HG03135 (cell line): Measurements from ENCODE around the gene MAML2.

Source experiments
- ATAC-seq: cut with Tn5 transposase; IDR thresholded peaks from one replicate; pipeline ENCODE4 v1.9.1; 2021; ENCODE audit warnings: mild to moderate bottlenecking, moderate library complexity; ENCODE audit not compliant: unreplicated experiment

Gene MAML2

DNA sequence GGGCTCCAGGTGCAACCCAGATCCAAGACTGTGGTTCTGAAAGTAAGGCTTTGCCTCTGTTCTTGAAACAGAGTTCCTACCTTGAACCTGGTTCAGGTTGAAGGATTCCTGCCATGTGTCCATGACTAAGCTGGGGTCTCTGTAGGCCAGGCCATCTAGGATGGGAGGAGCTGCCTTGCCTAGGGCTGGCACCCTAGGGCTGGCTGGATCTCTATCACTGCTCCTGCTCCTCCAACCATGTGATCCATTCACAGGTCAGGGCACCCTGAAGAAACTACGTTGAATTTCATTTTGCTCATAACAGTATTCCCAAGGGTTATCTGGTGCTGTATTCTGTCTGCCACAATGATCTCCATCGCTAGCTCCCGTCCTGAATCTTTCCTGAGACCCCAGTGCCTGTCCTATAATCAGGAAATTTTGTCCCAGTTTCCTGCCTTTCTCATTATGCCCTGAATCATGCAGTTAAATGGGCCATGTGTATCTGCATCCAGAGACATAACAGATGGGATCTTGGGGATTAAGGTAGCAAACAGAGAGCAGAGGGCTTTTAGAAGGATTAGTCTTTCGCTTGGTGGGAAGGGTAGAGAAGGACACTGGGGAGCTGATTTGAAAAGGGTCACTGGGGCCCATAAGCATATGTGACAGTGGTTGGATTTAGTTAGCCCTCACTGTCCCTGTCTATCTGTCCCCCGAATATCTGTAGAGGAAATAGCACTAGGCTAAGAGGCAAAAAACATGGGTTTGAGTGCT is 320.9 kb downstream of the MAML2 start:
- no peak for ATAC-seq

DNA sequence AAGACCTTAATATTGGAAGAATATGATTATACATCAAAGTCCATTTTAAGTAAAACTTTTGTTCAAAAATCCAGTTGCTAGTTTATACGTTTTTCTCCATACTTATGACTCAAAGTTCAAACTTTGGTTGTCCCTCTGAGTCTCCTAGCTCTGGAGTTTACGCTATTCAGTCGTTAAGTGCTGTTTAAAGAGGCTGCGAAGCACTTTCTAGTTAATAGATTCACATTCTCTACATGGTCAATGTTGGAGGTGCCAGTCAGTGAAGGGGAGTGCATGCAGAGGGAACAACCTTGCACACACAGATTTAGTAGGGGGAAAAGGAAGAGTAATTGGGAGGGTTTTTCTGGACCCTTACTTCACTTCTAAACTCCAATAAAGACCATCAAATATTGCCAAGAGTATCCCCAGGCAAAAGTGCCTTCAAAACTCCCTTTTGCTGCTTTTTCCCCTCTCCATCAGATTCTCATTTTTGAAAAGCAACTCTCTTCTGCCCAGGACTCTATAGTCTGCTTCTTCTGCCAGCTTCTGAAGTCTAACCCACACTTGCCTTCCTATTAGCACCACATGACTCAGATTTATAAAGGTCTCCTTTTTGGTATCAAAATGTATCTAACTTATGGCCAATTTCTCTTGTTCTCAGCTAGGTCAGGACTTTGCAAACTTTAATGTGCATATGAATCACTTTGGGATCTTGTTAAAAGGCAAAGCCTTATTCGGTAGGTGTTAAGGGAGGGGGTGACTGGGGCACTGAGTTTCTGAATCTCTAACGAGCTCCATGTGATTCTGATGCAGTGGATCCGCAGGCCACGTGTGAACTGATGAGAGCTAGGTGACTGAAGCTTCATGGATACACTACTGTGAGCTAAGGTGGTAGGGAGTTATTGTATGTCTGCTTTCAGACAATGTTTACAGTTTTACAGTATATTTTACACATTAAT is 322.9 kb downstream of the MAML2 start:
- ATAC-seq, result no peak

DNA sequence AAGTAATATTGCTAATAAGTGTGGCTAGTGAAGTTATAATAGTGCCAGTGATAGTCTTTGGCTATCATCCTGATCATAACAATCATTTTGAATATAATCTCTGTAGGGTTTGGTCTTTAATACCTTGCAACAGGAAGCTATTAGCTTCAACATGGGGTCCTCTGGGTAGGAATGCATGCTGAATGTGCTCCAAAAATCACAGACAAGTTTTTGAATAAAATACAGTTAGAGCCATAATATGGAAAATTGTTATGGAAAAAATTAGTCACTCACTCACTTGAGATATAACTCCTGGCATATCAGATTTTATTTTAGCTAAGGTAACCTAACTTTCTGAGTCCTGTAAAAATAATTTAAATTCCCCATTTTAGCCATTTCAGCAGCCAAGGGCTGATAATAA is 323.7 kb downstream of the MAML2 start:
- ATAC-seq, result no peak

- no peak for ATAC-seq
Measured at GRCh38 chr11:96017856-96018255, 325.1 kb downstream of the MAML2 start.

GRCh38 chr11:96016978-96017502 is 326.0 kb downstream of the MAML2 start:
- ATAC-seq, result no peak

- no peak for ATAC-seq
Measured at GRCh38 chr11:96015906-96016565, 327.0 kb downstream of the MAML2 start.

- ATAC-seq, result no peak
Measured at GRCh38 chr11:96014217-96014616, 328.8 kb downstream of the MAML2 start.

GRCh38 chr11:96013461-96014213 is 329.4 kb downstream of the MAML2 start:
- ATAC-seq, result no peak

DNA sequence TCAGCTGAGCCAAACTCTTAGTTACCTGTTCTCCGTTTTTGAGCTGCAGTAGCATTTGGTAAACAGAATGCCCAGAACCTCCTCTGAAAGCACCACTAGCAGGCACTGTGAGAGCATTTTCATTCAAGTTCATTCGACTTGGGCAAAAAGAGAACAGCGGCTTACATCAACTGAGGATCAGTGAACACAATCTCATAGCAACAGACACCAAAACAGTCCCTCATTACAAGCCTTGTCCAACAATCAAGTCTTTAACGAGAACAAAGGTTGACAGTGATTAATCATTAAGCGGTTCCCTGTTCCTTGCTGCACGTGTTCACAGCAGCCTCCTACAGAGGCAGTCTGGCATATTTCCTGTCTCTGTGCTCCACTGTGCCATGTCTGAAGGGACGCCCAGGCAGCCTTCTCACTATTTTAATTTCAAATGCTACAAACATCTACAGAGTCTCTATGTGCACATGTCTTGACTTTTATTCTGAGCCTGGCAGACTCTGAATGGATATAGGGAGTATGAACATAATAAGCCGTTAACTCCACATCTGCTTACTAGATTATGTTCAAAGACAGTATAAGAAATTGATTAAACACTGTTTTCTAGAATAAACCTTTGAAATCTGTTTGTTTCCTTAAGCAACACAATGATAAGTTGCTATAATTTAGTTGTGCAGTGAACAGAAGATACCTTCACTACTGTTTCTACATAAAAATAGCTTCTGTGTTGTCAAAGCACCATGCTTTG is 330.7 kb downstream of the MAML2 start:
- ATAC-seq, result peak; percentile 92

DNA sequence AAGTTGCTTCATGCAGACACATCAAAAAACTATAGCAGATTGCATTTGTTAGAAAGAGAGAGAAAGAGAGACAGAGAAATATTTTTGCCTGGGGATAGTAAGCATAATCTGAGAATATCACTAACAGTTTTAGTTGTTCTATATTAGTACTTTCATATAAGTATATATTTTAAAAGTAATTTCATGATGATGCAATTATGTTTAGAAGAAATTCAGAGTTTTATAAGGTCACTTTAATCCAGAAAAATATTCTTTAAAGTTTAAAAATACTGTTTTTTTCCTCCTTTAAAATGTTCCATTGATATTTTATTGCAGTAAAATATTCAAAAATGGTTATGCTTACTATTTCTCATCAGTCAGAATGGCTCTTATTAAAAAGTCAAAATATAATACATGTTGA is 332.3 kb downstream of the MAML2 start:
- ATAC-seq, result no peak

DNA sequence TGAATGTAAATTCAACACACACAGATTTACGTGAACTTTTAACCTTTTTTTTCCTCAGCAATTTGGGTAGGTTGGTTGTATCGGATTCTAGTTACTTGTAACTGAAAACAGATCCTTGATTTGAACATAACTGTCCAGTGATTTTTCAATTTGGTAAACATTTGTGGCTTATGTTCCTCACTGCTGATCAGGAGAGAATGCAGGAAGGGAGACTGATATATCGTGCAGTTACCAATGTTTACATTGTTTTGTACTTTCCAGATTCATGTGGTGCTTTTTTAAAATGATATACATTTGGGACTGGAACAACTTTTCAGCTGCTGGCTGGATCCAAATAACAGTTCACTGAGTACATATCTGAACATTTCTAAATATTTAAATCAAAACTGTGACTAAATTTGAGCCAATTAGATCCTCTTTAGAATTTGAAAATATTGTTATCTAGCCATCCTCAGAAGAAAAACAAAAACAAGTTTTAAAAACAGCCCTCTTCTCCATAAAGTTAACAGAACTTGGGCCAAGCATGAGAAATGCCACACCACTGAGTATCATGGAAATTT is 334.8 kb downstream of the MAML2 start:
- ATAC-seq, result no peak

GRCh38 chr11:96006037-96006436 is 337.0 kb downstream of the MAML2 start:
- no peak for ATAC-seq

- ATAC-seq, result no peak
Measured at GRCh38 chr11:96004862-96005261, 338.1 kb downstream of the MAML2 start.

- ATAC-seq, result no peak
Measured at GRCh38 chr11:96002754-96003290, 340.2 kb downstream of the MAML2 start.

DNA sequence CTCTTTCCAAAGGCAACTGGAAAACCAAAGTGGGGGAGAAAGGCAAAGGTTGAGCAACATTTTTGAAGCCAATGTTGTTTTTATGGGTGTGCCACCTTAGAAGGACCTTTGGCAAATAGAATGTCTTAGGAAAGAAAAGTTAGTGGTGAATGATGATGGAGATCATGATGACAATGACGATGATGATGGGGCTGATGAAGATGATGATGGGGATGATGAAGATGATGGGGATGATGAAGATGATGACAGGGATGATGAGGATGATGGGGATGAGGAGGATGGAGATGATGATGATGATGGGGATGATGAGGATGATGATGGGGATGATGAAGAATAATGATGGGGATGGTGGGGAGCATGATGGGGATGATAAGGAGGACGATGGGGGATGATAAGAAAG is 340.7 kb downstream of the MAML2 start:
- no peak for ATAC-seq

GRCh38 chr11:96001037-96001436 is 342.0 kb downstream of the MAML2 start:
- ATAC-seq, result no peak

DNA sequence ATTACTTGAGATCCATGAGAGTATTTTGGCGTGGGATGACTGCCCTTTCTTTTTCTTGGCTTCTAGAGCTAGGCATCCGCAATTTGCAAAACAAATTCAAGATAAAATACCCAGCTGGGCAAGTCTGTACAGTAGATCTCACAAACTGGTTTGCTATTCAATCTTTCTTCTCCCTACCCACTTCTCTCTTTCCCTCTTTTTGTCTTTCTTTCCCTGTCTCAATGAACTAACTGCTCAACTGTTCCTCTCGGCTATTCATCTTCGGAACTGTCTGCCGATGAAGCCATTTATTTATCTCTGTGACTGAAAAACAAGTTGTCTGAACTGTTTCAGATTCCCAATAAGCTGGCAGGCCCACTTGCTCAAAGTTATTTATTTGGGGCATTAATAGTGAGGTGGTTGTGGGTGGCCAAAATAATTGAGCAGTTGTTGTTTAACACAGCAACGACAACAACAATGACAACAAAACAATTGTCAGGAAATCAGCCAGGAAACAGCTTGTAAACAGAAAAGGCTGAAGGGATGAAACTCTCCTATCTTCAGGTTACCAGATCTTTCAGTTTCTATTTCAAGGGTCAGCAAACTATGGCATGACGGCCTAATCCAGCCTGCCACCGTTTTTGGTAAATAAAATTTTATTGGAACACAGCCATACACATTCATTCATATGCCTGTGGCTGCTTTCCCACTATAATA is 343.1 kb downstream of the MAML2 start:
- ATAC-seq, result no peak

- no peak for ATAC-seq
Measured at GRCh38 chr11:95996621-95997235, 346.3 kb downstream of the MAML2 start.
